Endothelial cell of umbilical vein (primary cell): ENCODE data around the gene EYS. TPM values are rescaled to one million over a fixed set of nuclear protein-coding genes. Genes with fewer than 3 reads are reported as not detected.

Experiments used
- BruUV-seq: library from RNA; stranded (reverse); fragments of 400-500 nt; replicated peaks from 2 replicates; lab custom pipeline; 2021; lab: Mats Ljungman, UMichigan
- CTCF ChIA-PET: fragments of 300-600, 350-600 bp; sonication (Branson Sonifier 250); formaldehyde crosslinking; loops from one replicate; lab custom pipeline; 2021; ENCODE audit warnings: antibody characterized with exemption, inconsistent platforms; lab: Charles Lee
- POLR2A ChIA-PET: fragments of 300-600, 350-600 bp; sonication (Branson Sonifier 250); formaldehyde crosslinking; loops from one replicate; lab custom pipeline; 2021; ENCODE audit warnings: antibody characterized with exemption, inconsistent platforms; lab: Charles Lee
- DNase-seq: peaks from one replicate; pipeline ENCODE4 v3.0.0-alpha.2; 2011; ENCODE audit warnings: low read depth, low spot score
- FAIRE-seq: peaks from 2 replicates; lab custom pipeline; 2011; peaks lifted over from hg19 to GRCh38; lab: Jason Lieb, UNC
- H2AFZ ChIP-seq: 2 replicates; pipeline ENCODE4 v1.6.0; 2012; ENCODE audit warnings: low read depth, low read length, control low read depth, inconsistent platforms
- H3K27ac ChIP-seq: 2 replicates; pipeline ENCODE4 v1.5.1; 2011; ENCODE audit warnings: low read depth, mild to moderate bottlenecking, control low read depth, low read length, moderate library complexity; ENCODE audit not compliant: insufficient read depth
- H3K27me3 ChIP-seq, 2 experiments: 2 replicates each; pipeline versions ENCODE4 v1.6.0 to v1.6.1; 2011; ENCODE audit warnings: low read length in 2 of 2, mixed read lengths in 1 of 2; ENCODE audit not compliant: control insufficient read depth in 2 of 2, insufficient read depth in 2 of 2
- H3K36me3 ChIP-seq, 2 experiments: 2 replicates in 1 of 2; 3 replicates in 1 of 2; pipeline ENCODE4 v1.5.1; 2011; ENCODE audit warnings: low read length in 2 of 2, mild to moderate bottlenecking in 1 of 2, moderate library complexity in 1 of 2; ENCODE audit not compliant: control insufficient read depth in 2 of 2, insufficient read depth in 2 of 2; ENCODE audit errors: extremely low read depth in 1 of 2
- H3K4me1 ChIP-seq: 3 replicates; pipeline ENCODE4 v1.5.1; 2011; ENCODE audit warnings: mild to moderate bottlenecking, low read length; ENCODE audit not compliant: control insufficient read depth, insufficient read depth; ENCODE audit errors: extremely low read depth
- H3K4me2 ChIP-seq: 2 replicates; pipeline ENCODE4 v1.6.1; 2011; ENCODE audit warnings: low read length, control low read depth, mixed read lengths; ENCODE audit not compliant: insufficient read depth
- H3K4me3 ChIP-seq, 3 experiments: fragments of 200-600 bp in 1 of 3; sonication (generic), shearing (Covaris generic) in 1 of 3; replicated peaks in 1 of 3; 2 replicates each; pipeline ENCODE4 v1.5.1; 2011 to 2016; ENCODE audit warnings: control low read depth in 3 of 3, low read length in 3 of 3, mild to moderate bottlenecking in 2 of 3, inconsistent platforms in 1 of 3, low read depth in 1 of 3, moderate library complexity in 1 of 3; ENCODE audit not compliant: insufficient read depth in 1 of 3
- H3K79me2 ChIP-seq: 2 replicates; pipeline ENCODE4 v1.6.0; 2012; ENCODE audit warnings: low read length, inconsistent platforms; ENCODE audit not compliant: control insufficient read depth, insufficient read depth
- H3K9ac ChIP-seq: replicated peaks from 2 replicates; pipeline ENCODE3; 2011; ENCODE audit warnings: low read length, control low read depth; ENCODE audit not compliant: insufficient read depth; ENCODE audit errors: extremely low read depth
- H3K9me1 ChIP-seq: replicated peaks from 3 replicates; pipeline ENCODE4 v1.6.0; 2011; ENCODE audit warnings: mild to moderate bottlenecking, low read length; ENCODE audit not compliant: control insufficient read depth, insufficient read depth; ENCODE audit errors: extremely low read depth
- H3K9me3 ChIP-seq: replicated peaks from 2 replicates; pipeline ENCODE4 v1.5.1; 2012; ENCODE audit warnings: low read length, inconsistent platforms; ENCODE audit not compliant: control insufficient read depth, insufficient read depth
- H4K20me1 ChIP-seq: replicated peaks from 2 replicates; pipeline ENCODE3; 2011; ENCODE audit warnings: mild to moderate bottlenecking, low read length; ENCODE audit not compliant: control insufficient read depth, insufficient read depth; ENCODE audit errors: extremely low read depth
- CTCF ChIP-seq, 2 donors: IDR thresholded peaks; 1 replicate in 1 of 2; 2 replicates in 1 of 2; pipeline ENCODE4 v1.5.1; 2011; ENCODE audit warnings: low read length in 2 of 2, mild to moderate bottlenecking in 2 of 2, moderate library complexity in 2 of 2, control low read depth in 1 of 2, inconsistent platforms in 1 of 2, low read depth in 1 of 2; ENCODE audit not compliant: insufficient read depth in 1 of 2; ENCODE audit errors: extremely low read depth in 1 of 2
- EZH2 ChIP-seq: IDR thresholded peaks from 2 replicates; pipeline ENCODE4 v1.6.1; 2012; ENCODE audit warnings: borderline replicate concordance, low read depth, mild to moderate bottlenecking, moderate library complexity, low read length, inconsistent platforms; ENCODE audit not compliant: severe bottlenecking
- FOS ChIP-seq: IDR thresholded peaks from 2 replicates; pipeline ENCODE4 v1.6.1; 2011; ENCODE audit warnings: mild to moderate bottlenecking, low read length, moderate library complexity, borderline replicate concordance; ENCODE audit not compliant: insufficient read depth
- GATA2 ChIP-seq: IDR thresholded peaks from 2 replicates; pipeline ENCODE4 v1.7.0; 2011; ENCODE audit warnings: low read depth, mild to moderate bottlenecking, moderate library complexity, mixed read lengths, low read length; ENCODE audit not compliant: insufficient read length, insufficient read depth
- JUN ChIP-seq: IDR thresholded peaks from 2 replicates; pipeline ENCODE4 v1.6.1; 2011; ENCODE audit warnings: borderline replicate concordance, low read depth; ENCODE audit not compliant: insufficient read length, insufficient read depth
- MAX ChIP-seq: IDR thresholded peaks from 2 replicates; pipeline ENCODE4 v1.6.1; 2011; ENCODE audit not compliant: insufficient read depth, insufficient read length
- MYC ChIP-seq: IDR thresholded peaks from one replicate; pipeline ENCODE4 v1.6.1; 2011; ENCODE audit warnings: mild to moderate bottlenecking, low read depth, low read length
- POLR2A ChIP-seq: IDR thresholded peaks from 2 replicates; pipeline ENCODE4 v1.6.1; 2012; ENCODE audit warnings: low read depth, mild to moderate bottlenecking, control low read depth, low read length
- POLR2AphosphoS5 ChIP-seq: IDR thresholded peaks from 2 replicates; pipeline ENCODE4 v1.6.1; 2012; ENCODE audit warnings: low read depth, mild to moderate bottlenecking, control low read depth, low read length, moderate library complexity; ENCODE audit not compliant: insufficient read depth
- dilution Hi-C: fragments of 300-500 bp; cut with MboI; formaldehyde crosslinking; loops from one replicate; pipeline ENCODE4 v1.15.0; 2019; ENCODE audit warnings: low sequenced_read_pairs; ENCODE audit not compliant: extremely low pct_ligation_motif_present
- intact Hi-C: fragments of 100-400 bp; cut with micrococcal nuclease; formaldehyde crosslinking; loops from one replicate; pipeline ENCODE4 v1.10.0; 2022
- polyA plus RNA-seq, 4 experiments: library from polyadenylated mRNA; depleted of rRNA in 3 of 4; stranded (reverse) in 3 of 4; unstranded in 1 of 4; fragments of >200 nt; gene quantifications; 2 replicates each; pipeline versions ENCODE4 v1.2.1 to v1.2.3, GENCODE V29; 2011 to 2012; ENCODE audit warnings: missing spikeins in 1 of 4
- total RNA-seq: library from RNA; stranded (reverse); gene quantifications from 2 replicates; pipeline ENCODE4 v1.2.3, GENCODE V29; 2021

EYS gene
- total and polyA plus RNA-seq, 2 donors (not counting 3 experiments of a cell fraction or from before 2014, with no cell fraction given) = 0.01 to 0.27 TPM

GRCh38 chr6:64170316-64170715 lies 1536.7 kb downstream of the EYS start:
- H3K4me2 ChIP-seq = no peak overlapping the region
- BruUV-seq = no TSS peak
- CTCF ChIA-PET = no interaction called here
- H3K9me1 ChIP-seq = no peaks in the 10 kb centered on the region
- FAIRE-seq (no peak), DNase-seq (no peak)
- no peak overlapping the region for H3K4me3 ChIP-seq
- no peak overlapping the region for H3K9ac ChIP-seq
- no peaks in the 10 kb centered on the region for H3K4me1 ChIP-seq
- dilution Hi-C loops = no loop called here
- H4K20me1 ChIP-seq = no peaks in the 10 kb centered on the region
- POLR2A ChIA-PET = no interaction called here
- no peaks in the 10 kb centered on the region for H3K27me3 ChIP-seq
- H3K27ac ChIP-seq = no peak overlapping the region
- intact Hi-C loops = no loop called here
- H3K79me2 ChIP-seq = no peaks in the 10 kb centered on the region
- H3K36me3 ChIP-seq = no peaks in the 10 kb centered on the region
- H3K9me3 ChIP-seq = no peaks in the 10 kb centered on the region
- no peak overlapping the region for H2AFZ ChIP-seq
- TF ChIP-seq JUN (no peak), POLR2AphosphoS5 (no peak), POLR2A (no peak), FOS (no peak), CTCF (IDR thresholded peaks at IDR 0.05; ENCODE audit: extremely low read depth in 1 of 2, insufficient read depth in 1 of 2, low read depth in 1 of 2, low read length in 2 of 2) (no peak), GATA2 (no peak), MYC (no peak), MAX (no peak), EZH2 (no peak)
